Skeletal muscle tissue (tissue), 4 donors: Measurements from ENCODE around the gene SP4. TPM values are rescaled to one million over a fixed set of nuclear protein-coding genes. Genes with fewer than 3 reads are reported as not detected.

Experiments
- H3K27ac ChIP-seq: one replicate; pipeline ENCODE4 v1.7.0; 2013; ENCODE audit warnings: mild to moderate bottlenecking, low read depth, low read length, inconsistent platforms
- H3K27me3 ChIP-seq, 3 donors: one replicate each; pipeline ENCODE4 v1.7.0; 2013; ENCODE audit warnings: low read length in 3 of 3; ENCODE audit not compliant: control insufficient read depth in 3 of 3, insufficient read depth in 3 of 3
- H3K36me3 ChIP-seq, 3 donors: one replicate each; pipeline ENCODE4 v1.7.0; 2013; ENCODE audit warnings: low read length in 3 of 3; ENCODE audit not compliant: control insufficient read depth in 3 of 3, insufficient read depth in 3 of 3
- H3K4me1 ChIP-seq, 3 donors: one replicate each; pipeline ENCODE4 v1.7.0; 2013; ENCODE audit warnings: low read length in 3 of 3, mild to moderate bottlenecking in 3 of 3; ENCODE audit not compliant: control insufficient read depth in 3 of 3, insufficient read depth in 3 of 3
- H3K4me3 ChIP-seq, 3 donors: one replicate each; pipeline ENCODE4 v1.7.0; 2013; ENCODE audit warnings: low read length in 3 of 3
- H3K9ac ChIP-seq, 3 donors: one replicate each; pipeline ENCODE4 v1.7.0; 2013; ENCODE audit warnings: low read length in 3 of 3, mild to moderate bottlenecking in 3 of 3, moderate library complexity in 2 of 3, low read depth in 1 of 3
- H3K9me3 ChIP-seq, 3 donors: one replicate each; pipeline ENCODE4 v1.7.0; 2013; ENCODE audit warnings: low read length in 3 of 3; ENCODE audit not compliant: control insufficient read depth in 3 of 3
- total RNA-seq: library from RNA; depleted of rRNA; stranded (reverse); fragments of >200 nt; gene quantifications from one replicate; pipeline ENCODE4 v1.2.3, GENCODE V29; 2014
- donor health status: Osteomylitis.

SP4 gene
- total RNA-seq, 1 donor from 2014 or later: 8.9 TPM

GRCh38 chr7:21542891-21543527 lies 115.1 kb downstream of the SP4 start, which contains the start of gene DNAH11:
TSS of gene DNAH11 (plus strand) at chr7:21543039. CDS start at chr7:21543246, 207 bp downstream.
- peaks cover 24 to 26% (median 26%) of the 10 kb centered on the region in 3 donors for H3K27me3 ChIP-seq
- no peak within 1 kb of the TSS for H3K27ac ChIP-seq
- no peaks in the 10 kb centered on the region for H3K9me3 ChIP-seq

DNA sequence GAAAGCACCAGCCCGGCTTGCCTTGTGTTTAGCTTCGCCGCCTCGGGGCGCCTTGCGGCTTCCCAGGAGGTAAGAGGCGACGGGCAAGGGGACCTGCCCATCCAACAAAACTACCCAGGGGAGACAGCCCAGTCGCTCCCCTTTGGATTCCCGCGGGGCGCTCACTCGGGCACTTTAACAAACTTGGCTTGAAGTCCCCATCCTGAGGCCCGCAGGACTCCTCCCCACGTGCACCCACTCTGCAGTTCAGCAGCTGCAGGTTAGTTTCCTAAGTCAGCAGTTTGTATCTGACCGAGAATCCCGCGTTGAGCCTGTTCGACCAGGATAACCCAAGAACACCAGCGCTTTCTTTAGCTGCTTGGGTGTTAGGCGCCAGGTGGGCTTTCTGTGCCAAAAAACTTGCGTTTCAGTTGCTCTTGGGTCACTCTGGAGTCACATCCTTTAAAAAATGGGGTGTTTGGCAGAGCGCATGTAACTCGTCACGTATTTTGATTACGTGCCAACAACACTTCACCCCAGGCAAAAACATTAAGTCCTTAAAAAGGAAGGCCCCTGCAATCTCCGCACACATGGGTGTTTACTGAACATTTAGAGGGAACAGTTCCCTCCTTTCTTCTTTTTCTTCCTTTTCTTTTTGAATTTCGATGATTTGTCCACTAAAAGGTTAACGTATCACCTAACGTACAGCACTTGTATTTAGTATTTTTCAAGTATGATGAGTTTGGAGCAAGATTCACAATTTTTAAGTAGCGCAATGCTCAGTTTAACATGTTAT lies 115.8 kb downstream of the SP4 start:
- H3K36me3 ChIP-seq: no peaks in the 10 kb centered on the region
- H3K27ac ChIP-seq: no peak overlapping the region
- no peaks in the 10 kb centered on the region for H3K9me3 ChIP-seq
- H3K27me3 ChIP-seq: peaks cover 24 to 26% (median 26%) of the 10 kb centered on the region in 3 donors
- peaks cover 12 to 15% (median 14%) of the 10 kb centered on the region in 3 donors for H3K4me1 ChIP-seq
- H3K9ac ChIP-seq: peak overlapping the region in 1 of 3 donors; percentile 34
- peak overlapping the region; percentile 56 to 67 (median 59) for H3K4me3 ChIP-seq

More at GRCh38 chr7:21542891-21543527, 115.1 kb downstream of the SP4 start, which contains the start of gene DNAH11:
- peaks cover 12 to 15% (median 14%) of the 10 kb centered on the region in 3 donors for H3K4me1 ChIP-seq
- peak within 1 kb of the TSS in 2 of 3 donors; percentile 32 to 64 for H3K9ac ChIP-seq
- H3K4me3 ChIP-seq: peak within 1 kb of the TSS; percentile 56 to 67 (median 59)
- no peaks in the 10 kb centered on the region for H3K36me3 ChIP-seq

- H3K4me1 ChIP-seq: peaks cover 12 to 15% (median 14%) of the 10 kb centered on the region in 3 donors
- H3K27ac ChIP-seq: no peak overlapping the region
- H3K9ac ChIP-seq: no peak overlapping the region
- H3K36me3 ChIP-seq: no peaks in the 10 kb centered on the region
- peaks cover 24 to 26% (median 26%) of the 10 kb centered on the region in 3 donors for H3K27me3 ChIP-seq
- no peak overlapping the region for H3K4me3 ChIP-seq
- no peaks in the 10 kb centered on the region for H3K9me3 ChIP-seq
These were observed 116.4 kb downstream of the SP4 start for GRCh38 chr7:21544303-21544656.

GRCh38 chr7:21544715-21545114 lies 116.8 kb downstream of the SP4 start:
- Histone ChIP-seq H3K36me3 (no peaks in the 10 kb centered on the region), H3K4me1 (peaks cover 12 to 15% (median 14%) of the 10 kb centered on the region in 3 donors), H3K9me3 (no peaks in the 10 kb centered on the region), H3K9ac (no peak overlapping the region), H3K27me3 (peaks cover 24 to 26% (median 26%) of the 10 kb centered on the region in 3 donors), H3K27ac (no peak overlapping the region), H3K4me3 (no peak overlapping the region)

- H3K9ac ChIP-seq: no peak overlapping the region
- H3K4me1 ChIP-seq: peaks cover 12 to 15% (median 14%) of the 10 kb centered on the region in 3 donors
- H3K27ac ChIP-seq: no peak overlapping the region
- no peaks in the 10 kb centered on the region for H3K9me3 ChIP-seq
- H3K36me3 ChIP-seq: no peaks in the 10 kb centered on the region
- H3K27me3 ChIP-seq: peaks cover 20 to 21% (median 20%) of the 10 kb centered on the region in 3 donors
- H3K4me3 ChIP-seq: no peak overlapping the region
These were observed 119.6 kb downstream of the SP4 start for GRCh38 chr7:21547501-21547900.

GRCh38 chr7:21548491-21548890 lies 120.6 kb downstream of the SP4 start:
- peaks cover 4 to 5% (median 4%) of the 10 kb centered on the region in 3 donors for H3K4me1 ChIP-seq
- H3K9me3 ChIP-seq: no peaks in the 10 kb centered on the region
- H3K4me3 ChIP-seq: no peak overlapping the region
- H3K27ac ChIP-seq: no peak overlapping the region
- H3K36me3 ChIP-seq: no peaks in the 10 kb centered on the region
- H3K27me3 ChIP-seq: peaks cover 10 to 12% (median 11%) of the 10 kb centered on the region in 3 donors
- H3K9ac ChIP-seq: no peak overlapping the region

DNA sequence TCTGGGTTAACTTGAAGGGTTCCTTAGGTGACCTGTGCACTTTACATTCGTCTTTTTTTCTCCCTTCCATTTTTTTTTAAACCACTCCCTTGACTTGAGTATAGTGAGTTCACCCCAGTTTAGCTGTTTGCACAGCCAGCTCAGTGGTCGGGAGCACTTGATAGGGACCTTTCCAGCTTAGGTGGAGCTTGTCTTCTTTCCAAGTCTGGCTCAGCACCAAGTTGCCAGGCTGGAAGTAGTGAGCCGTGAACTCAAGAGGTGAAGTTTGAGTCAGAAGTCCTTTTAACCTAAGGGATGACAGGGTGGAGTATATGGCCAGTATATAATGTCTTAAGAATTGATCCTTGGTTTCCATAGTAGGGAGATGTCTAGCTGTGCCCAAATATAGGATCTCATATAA lies 122.2 kb downstream of the SP4 start:
- no peaks in the 10 kb centered on the region for H3K9me3 ChIP-seq
- no peak overlapping the region for H3K27ac ChIP-seq
- peaks cover 3 to 4% (median 3%) of the 10 kb centered on the region in 3 donors for H3K27me3 ChIP-seq
- H3K4me3 ChIP-seq: no peak overlapping the region
- H3K4me1 ChIP-seq: no peaks in the 10 kb centered on the region
- H3K36me3 ChIP-seq: no peaks in the 10 kb centered on the region
- no peak overlapping the region for H3K9ac ChIP-seq

DNA sequence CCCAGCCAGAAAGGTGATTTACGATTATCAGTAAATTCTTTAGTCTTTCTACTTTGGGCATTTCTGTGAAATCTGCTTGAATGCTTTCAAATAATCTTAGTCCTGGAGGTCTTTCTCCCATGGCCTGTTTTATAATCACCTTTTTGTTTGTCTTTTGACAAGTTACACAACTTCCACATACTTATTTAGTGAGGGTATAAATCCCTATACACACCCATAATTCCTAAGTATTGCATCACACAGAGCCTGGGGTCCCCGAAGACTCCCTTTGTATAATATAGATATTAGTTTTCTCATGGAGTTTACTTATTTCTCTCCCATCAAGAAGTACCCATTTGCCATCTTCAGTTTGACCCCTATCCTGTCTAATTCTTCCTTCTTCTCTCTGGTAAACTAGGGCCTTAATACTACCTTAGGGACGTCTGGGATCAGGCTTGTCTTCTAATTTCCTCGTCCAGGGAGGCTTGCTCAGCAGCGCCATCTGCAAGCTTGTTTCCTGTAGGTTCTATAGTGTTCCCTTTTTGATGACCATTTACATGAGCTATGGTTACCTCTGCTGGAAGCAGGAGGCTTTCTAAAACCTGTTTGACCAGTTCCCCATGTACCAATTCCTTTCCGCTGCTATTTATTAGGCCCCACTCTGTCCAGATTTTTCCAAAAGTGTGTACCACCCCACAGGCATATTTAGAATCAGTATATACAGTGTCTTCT lies 123.1 kb downstream of the SP4 start:
- Histone ChIP-seq H3K9ac (no peak overlapping the region), H3K4me3 (no peak overlapping the region), H3K27me3 (peaks cover 0 to 5% (median 4%) of the 10 kb centered on the region in 3 donors), H3K27ac (no peak overlapping the region), H3K9me3 (no peaks in the 10 kb centered on the region), H3K4me1 (no peaks in the 10 kb centered on the region), H3K36me3 (no peaks in the 10 kb centered on the region)

GRCh38 chr7:21562385-21562784 lies 134.5 kb downstream of the SP4 start:
- Histone ChIP-seq H3K9ac (no peak overlapping the region), H3K27me3 (no peaks in the 10 kb centered on the region), H3K4me1 (no peaks in the 10 kb centered on the region), H3K27ac (no peak overlapping the region), H3K4me3 (no peak overlapping the region), H3K36me3 (no peaks in the 10 kb centered on the region), H3K9me3 (no peaks in the 10 kb centered on the region)
